IPS-18a (cell line): Measurements from ENCODE around the gene ZNF701.
A peak's percentile ranks its signal among the peaks of the same experiment; 100 is the strongest.
"Not testable (repeated sequence)": the region's sequence is repeated elsewhere in the genome, so short reads cannot be mapped to it uniquely, and the experiment has no call there.

ENCODE experiments used
- H3K27ac ChIP-seq: one replicate; pipeline ENCODE4 v1.5.1; 2013; ENCODE audit warnings: low read length
- H3K27me3 ChIP-seq: one replicate; pipeline ENCODE4 v1.6.1; 2013; ENCODE audit warnings: mild to moderate bottlenecking, low read length; ENCODE audit not compliant: control insufficient read depth, insufficient read depth
- H3K36me3 ChIP-seq: one replicate; pipeline ENCODE4 v1.6.1; 2013; ENCODE audit warnings: low read depth, low read length; ENCODE audit not compliant: control insufficient read depth
- H3K4me1 ChIP-seq: one replicate; pipeline ENCODE4 v1.6.1; 2013; ENCODE audit warnings: low read depth, low read length; ENCODE audit not compliant: control insufficient read depth
- H3K4me3 ChIP-seq: one replicate; pipeline ENCODE4 v1.5.1; 2013; ENCODE audit warnings: low read length
- H3K9ac ChIP-seq: one replicate; pipeline ENCODE4 v1.6.1; 2013; ENCODE audit warnings: mild to moderate bottlenecking, low read length, moderate library complexity
- H3K9me3 ChIP-seq: one replicate; pipeline ENCODE4 v1.6.1; 2013; ENCODE audit warnings: low read depth, low read length; ENCODE audit not compliant: control insufficient read depth

ZNF701 gene

GRCh38 chr19:52570000-52570861 lies at the start of gene ZNF701:
ZNF701 (plus strand) TSS chr19:52570287; CDS start chr19:52574148, 3,861 bp downstream.
- H3K9me3 ChIP-seq: no peaks in the 10 kb centered on the region

DNA sequence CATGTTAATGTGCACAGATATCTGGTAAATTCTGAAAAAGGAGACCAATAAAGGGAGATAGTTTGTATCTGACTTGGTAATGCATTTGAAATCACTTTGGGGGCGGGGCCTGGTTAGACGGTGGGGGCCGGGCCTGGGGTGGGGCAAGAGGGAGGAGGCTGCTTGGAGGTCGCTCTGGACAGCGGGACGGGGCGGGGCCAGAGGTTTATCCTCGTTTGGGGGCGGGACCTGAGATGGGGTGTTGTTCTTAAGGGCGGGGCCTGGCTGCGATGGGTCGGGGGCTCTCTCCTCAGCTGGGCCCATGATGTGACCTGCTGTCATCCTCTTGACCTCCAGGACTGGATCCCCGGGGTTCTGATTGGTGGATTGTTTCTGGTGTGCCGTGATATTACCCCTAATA lies 47.5 kb upstream of the ZNF701 start:
- H3K4me1 ChIP-seq: peaks cover 16% of the 10 kb centered on the region
- H3K27me3 ChIP-seq: no peaks in the 10 kb centered on the region
- no peaks in the 10 kb centered on the region for H3K36me3 ChIP-seq
- H3K9ac ChIP-seq: no peak overlapping the region
- no peak overlapping the region for H3K27ac ChIP-seq
- no peaks in the 10 kb centered on the region for H3K9me3 ChIP-seq
- no peak overlapping the region for H3K4me3 ChIP-seq

More at GRCh38 chr19:52570000-52570861, at the start of gene ZNF701:
- Histone ChIP-seq H3K27me3 (no peaks in the 10 kb centered on the region), H3K4me1 (peaks cover 3% of the 10 kb centered on the region), H3K4me3 (peak within 1 kb of the TSS; percentile 84), H3K9ac (peak within 1 kb of the TSS; percentile 72), H3K27ac (peak within 1 kb of the TSS; percentile 71), H3K36me3 (peaks cover 14% of the 10 kb centered on the region)

- H3K9ac ChIP-seq: no peak overlapping the region
- no peaks in the 10 kb centered on the region for H3K36me3 ChIP-seq
- H3K4me1 ChIP-seq: peaks cover 7% of the 10 kb centered on the region
- H3K27ac ChIP-seq: no peak overlapping the region
- no peak overlapping the region for H3K4me3 ChIP-seq
- no peaks in the 10 kb centered on the region for H3K27me3 ChIP-seq
- H3K9me3 ChIP-seq: no peaks in the 10 kb centered on the region
Measured at GRCh38 chr19:52524086-52524485, 46.0 kb upstream of the ZNF701 start.

DNA sequence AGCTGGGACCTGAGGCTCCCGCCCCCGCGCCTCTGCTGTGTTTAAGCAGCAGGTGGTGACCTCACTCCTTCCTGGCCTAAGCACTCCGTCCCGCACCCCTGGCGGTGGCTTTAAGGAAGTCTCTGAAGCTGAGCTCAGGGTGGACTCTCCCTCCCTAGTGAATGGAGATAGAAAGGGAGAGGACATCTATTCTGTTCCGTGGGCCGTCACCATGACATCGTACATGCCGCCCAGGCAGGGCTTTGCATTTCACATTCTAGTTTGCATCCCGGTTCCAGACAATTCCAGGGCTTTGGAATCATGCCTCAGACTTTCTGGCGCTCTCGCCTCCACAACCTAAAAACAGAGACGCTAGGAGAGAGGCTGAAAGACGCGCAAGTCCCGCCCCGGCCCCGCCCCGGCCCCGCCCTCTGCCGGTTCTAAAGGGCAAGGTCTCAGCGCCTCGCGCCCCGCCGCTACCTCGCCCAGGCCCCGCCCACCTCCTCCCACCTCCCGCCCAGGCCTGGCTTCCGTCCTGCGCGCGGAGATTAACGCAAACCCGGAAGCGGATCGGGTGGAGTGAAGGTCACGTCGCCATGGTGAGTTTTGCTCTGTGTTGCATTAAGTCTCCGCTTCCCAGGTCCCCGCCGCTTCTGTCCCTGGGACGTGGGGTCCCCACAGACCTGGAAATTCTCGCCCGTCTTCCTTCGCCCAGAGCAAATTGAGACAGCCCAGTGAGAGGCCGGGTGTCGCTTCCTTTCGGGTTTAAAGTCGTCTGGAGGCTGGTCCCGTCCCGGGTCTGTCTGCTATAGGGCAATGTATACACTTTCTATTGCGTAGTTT lies 42.7 kb upstream of the ZNF701 start, which contains the start of gene ZNF808:
TSS of gene ZNF808 (plus strand) at position 535 of the 822 bp plus-strand sequence. CDS start 15,617 bp downstream, outside the sequence.
- no peaks in the 10 kb centered on the region for H3K36me3 ChIP-seq
- H3K27ac ChIP-seq: peak within 1 kb of the TSS; percentile 79
- no peaks in the 10 kb centered on the region for H3K27me3 ChIP-seq
- peak within 1 kb of the TSS; percentile 89 for H3K4me3 ChIP-seq
- H3K9ac ChIP-seq: peak within 1 kb of the TSS; percentile 80
- H3K4me1 ChIP-seq: no peaks in the 10 kb centered on the region
- no peaks in the 10 kb centered on the region for H3K9me3 ChIP-seq

- no peaks in the 10 kb centered on the region for H3K27me3 ChIP-seq
- H3K4me1 ChIP-seq: no peaks in the 10 kb centered on the region
- no peaks in the 10 kb centered on the region for H3K9me3 ChIP-seq
- peak overlapping the region; percentile 80 for H3K9ac ChIP-seq
- H3K4me3 ChIP-seq: peak overlapping the region; percentile 89
- H3K36me3 ChIP-seq: no peaks in the 10 kb centered on the region
- H3K27ac ChIP-seq: peak overlapping the region; percentile 79
Measured at GRCh38 chr19:52527956-52528351, 42.1 kb upstream of the ZNF701 start.

GRCh38 chr19:52532480-52532879 lies 37.6 kb upstream of the ZNF701 start:
- H3K27ac ChIP-seq: no peak overlapping the region
- H3K9ac ChIP-seq: no peak overlapping the region
- no peaks in the 10 kb centered on the region for H3K36me3 ChIP-seq
- peaks cover 3% of the 10 kb centered on the region for H3K4me1 ChIP-seq
- peaks cover 12% of the 10 kb centered on the region for H3K27me3 ChIP-seq
- H3K9me3 ChIP-seq: no peaks in the 10 kb centered on the region
- no peak overlapping the region for H3K4me3 ChIP-seq

DNA sequence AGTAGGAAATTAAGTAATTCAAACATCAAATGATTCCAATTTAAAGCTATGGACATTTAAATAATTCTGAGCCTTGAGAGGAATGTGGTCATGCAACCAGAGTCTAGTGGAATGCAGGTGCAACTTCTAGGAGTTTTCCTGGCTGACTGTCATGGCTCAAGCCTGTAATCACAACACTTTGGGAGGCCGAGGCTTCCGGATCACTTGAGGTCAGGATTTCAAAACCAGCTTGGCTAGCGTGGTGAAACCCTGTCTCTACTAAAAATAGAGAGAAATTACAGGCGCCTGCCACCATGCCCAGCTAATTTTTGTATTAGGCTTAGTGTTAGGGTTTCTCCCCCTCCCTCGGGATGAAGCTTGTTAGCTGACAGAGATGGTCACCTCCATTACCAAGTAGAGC lies 36.2 kb upstream of the ZNF701 start:
- H3K9me3 ChIP-seq: no peaks in the 10 kb centered on the region
- no peak overlapping the region for H3K4me3 ChIP-seq
- peaks cover 3% of the 10 kb centered on the region for H3K4me1 ChIP-seq
- H3K9ac ChIP-seq: no peak overlapping the region
- H3K27ac ChIP-seq: no peak overlapping the region
- peaks cover 13% of the 10 kb centered on the region for H3K27me3 ChIP-seq
- H3K36me3 ChIP-seq: no peaks in the 10 kb centered on the region

DNA sequence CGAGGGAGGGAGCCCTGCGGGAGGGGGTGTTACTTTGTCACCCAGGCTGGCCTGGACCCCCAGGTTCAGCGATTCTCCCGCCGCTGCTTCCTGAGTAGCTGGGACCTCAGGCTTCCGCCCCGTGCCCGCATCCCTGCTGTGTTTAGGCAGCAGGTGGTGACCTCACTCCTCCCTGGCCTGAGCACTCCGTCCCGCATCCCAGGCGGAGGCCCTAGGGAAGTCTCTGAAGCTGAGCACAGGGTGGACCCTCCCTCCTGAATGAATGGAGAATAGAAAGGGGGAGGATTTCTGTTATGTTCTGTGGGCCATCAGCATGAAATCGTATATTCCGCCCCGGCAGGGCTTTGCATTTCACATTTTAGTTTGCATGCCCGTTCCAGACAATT lies 34.7 kb upstream of the ZNF701 start:
- H3K27ac ChIP-seq, H3K36me3 ChIP-seq: not testable (repeated sequence)

DNA sequence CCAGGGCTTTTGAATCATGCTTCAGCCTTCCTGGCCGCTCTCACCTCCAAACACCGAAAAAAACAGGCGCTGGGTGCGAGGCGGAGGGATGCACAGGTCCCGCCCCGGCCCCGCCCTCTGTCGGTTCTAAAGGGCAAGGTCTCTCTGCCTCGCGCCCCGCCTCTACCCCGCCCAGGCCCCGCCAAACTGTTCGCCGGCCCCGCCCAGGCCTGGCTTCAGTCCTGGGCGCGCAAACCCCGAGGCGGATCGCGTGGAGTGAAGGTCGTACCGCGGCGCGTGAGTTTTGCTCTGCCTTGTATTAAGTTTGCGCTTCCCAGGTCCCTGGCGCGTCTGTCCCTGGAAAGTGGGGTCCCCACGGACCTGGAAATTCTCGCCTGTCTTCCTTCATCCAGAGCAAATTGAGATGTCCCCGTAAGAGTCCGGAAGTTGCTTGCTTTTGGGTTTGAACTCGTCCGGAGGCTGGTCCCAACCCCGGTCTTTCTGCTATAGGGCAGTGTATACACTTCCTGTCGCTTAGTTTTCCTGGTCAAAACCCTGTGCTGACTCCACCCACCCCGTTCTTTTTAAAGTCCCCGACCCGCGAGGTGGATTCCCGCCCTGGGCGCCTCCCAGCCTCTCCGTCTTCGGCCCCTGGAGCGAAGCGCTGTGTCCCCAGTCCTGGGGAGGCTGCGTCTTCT lies 34.2 kb upstream of the ZNF701 start:
- peak overlapping the region; percentile 49 for H3K9ac ChIP-seq
- H3K9me3 ChIP-seq: no peaks in the 10 kb centered on the region
- peak overlapping the region; percentile 71 for H3K4me3 ChIP-seq
- H3K27ac ChIP-seq: no peak overlapping the region
- peaks cover 13% of the 10 kb centered on the region for H3K27me3 ChIP-seq
- H3K4me1 ChIP-seq: peaks cover 3% of the 10 kb centered on the region
- H3K36me3 ChIP-seq: no peaks in the 10 kb centered on the region

More for the DNA sequence above, 34.7 kb upstream of the ZNF701 start:
- Histone ChIP-seq H3K27me3 (peaks cover 13% of the 10 kb centered on the region), H3K4me3 (peak overlapping the region; percentile 71)
- H3K9ac ChIP-seq, H3K4me1 ChIP-seq, H3K9me3 ChIP-seq: not testable (repeated sequence)

DNA sequence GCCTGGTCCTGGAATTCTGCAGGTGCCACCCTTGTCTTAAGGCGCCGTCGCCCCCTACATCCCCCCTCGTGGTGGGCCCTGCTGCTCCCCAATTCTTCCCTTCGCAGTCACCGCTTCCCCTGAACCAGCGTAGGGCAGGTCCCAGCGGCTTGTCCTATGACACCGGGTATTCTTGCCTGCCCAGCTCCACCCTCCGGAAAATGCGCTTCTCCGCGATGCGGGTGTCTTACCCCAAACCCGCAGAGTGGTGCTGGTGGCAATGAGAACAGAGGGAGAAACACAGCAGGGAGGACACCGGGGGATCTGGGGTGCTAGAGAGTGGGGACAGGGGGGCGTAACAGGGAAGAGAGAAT lies 33.7 kb upstream of the ZNF701 start:
- peak overlapping the region; percentile 49 for H3K9ac ChIP-seq
- H3K36me3 ChIP-seq: no peaks in the 10 kb centered on the region
- H3K27ac ChIP-seq: no peak overlapping the region
- H3K9me3 ChIP-seq: no peaks in the 10 kb centered on the region
- H3K4me3 ChIP-seq: peak overlapping the region; percentile 71
- H3K27me3 ChIP-seq: peaks cover 13% of the 10 kb centered on the region
- H3K4me1 ChIP-seq: peaks cover 3% of the 10 kb centered on the region

DNA sequence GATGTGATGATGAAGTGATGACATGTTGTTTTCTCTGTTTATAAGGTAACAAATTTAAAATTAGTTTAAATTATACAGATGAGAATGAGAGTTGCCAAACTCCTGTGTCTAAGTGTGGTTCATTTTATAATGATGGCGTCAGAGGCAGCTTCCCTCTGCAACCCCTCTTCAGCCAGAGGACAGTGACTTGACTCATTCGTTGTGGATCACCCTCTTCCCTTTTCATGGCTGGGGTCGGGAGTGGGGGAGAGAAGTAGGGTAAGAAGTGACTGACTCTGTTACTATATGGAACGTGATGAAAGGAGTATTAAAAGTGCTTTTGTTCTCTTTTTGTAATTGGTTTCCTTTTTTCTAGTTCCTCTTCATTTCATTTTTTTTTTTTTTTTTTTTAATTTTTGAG lies 31.3 kb upstream of the ZNF701 start:
- H3K4me1 ChIP-seq, H3K36me3 ChIP-seq, H3K9ac ChIP-seq, H3K9me3 ChIP-seq, H3K4me3 ChIP-seq, H3K27ac ChIP-seq: not testable (repeated sequence)
- H3K27me3 ChIP-seq: peaks cover 13% of the 10 kb centered on the region
